OCI-LY1 (cell line): ENCODE data around the gene FATE1.

ENCODE experiments used
- H2AFZ ChIP-seq: fragments of 200-600 bp; sonication (generic), shearing (Covaris generic); 2 replicates; pipeline ENCODE4 v1.6.0; 2014; ENCODE audit warnings: antibody characterized with exemption, mild to moderate bottlenecking, low read length
- H3F3A ChIP-seq: fragments of 200-600 bp; sonication (generic), shearing (Covaris generic); 2 replicates; pipeline ENCODE4 v1.6.0; 2014; ENCODE audit warnings: mild to moderate bottlenecking, antibody characterized with exemption, low read length, moderate library complexity; ENCODE audit not compliant: insufficient read depth
- H3K27ac ChIP-seq: fragments of 200-600 bp; sonication (generic); 2 replicates; pipeline ENCODE4 v1.5.1; 2014; ENCODE audit warnings: low read length, mixed run types, mild to moderate bottlenecking, low read depth; ENCODE audit not compliant: poor library complexity, severe bottlenecking
- H3K27me3 ChIP-seq: fragments of 200-600 bp; sonication (generic); 2 replicates; pipeline ENCODE4 v1.6.0; 2014; ENCODE audit warnings: antibody characterized with exemption, mild to moderate bottlenecking, low read length, moderate library complexity; ENCODE audit not compliant: insufficient read depth
- H3K36me3 ChIP-seq: fragments of 200-600 bp; sonication (generic); 2 replicates; pipeline ENCODE4 v1.6.1; 2014; ENCODE audit warnings: mild to moderate bottlenecking, antibody characterized with exemption, low read length, moderate library complexity, mixed read lengths; ENCODE audit not compliant: insufficient read depth
- H3K4me1 ChIP-seq: fragments of 200-600 bp; sonication (generic); 2 replicates; pipeline ENCODE4 v1.5.1; 2014; ENCODE audit warnings: mild to moderate bottlenecking, low read length, moderate library complexity; ENCODE audit not compliant: insufficient read depth, severe bottlenecking
- H3K4me2 ChIP-seq: fragments of 200-600 bp; sonication (generic), shearing (Covaris generic); 2 replicates; pipeline ENCODE4 v1.6.1; 2014; ENCODE audit warnings: low read length
- H3K4me3 ChIP-seq: fragments of 200-600 bp; sonication (generic); 2 replicates; pipeline ENCODE4 v1.5.1; 2014; ENCODE audit warnings: low read length, low read depth, mild to moderate bottlenecking, mixed read lengths; ENCODE audit not compliant: poor library complexity, severe bottlenecking
- H3K79me2 ChIP-seq: fragments of 200-600 bp; shearing (Covaris generic); 2 replicates; pipeline ENCODE4 v1.6.1; 2016; ENCODE audit warnings: mixed run types, low read length, mixed read lengths; ENCODE audit not compliant: insufficient read depth
- H3K9ac ChIP-seq: fragments of 200-600 bp; sonication (generic), shearing (Covaris generic); 2 replicates; pipeline ENCODE4 v1.6.1; 2014; ENCODE audit warnings: mild to moderate bottlenecking, low read length, mixed read lengths
- H3K9me2 ChIP-seq: fragments of 200-600 bp; sonication (generic), shearing (Covaris generic); 2 replicates; pipeline ENCODE4 v1.6.1; 2014; ENCODE audit warnings: low read depth, mild to moderate bottlenecking, low read length, mixed read lengths
- H3K9me3 ChIP-seq: fragments of 200-600 bp; shearing (Covaris generic); 2 replicates; pipeline ENCODE4 v1.6.1; 2014; ENCODE audit warnings: low read length, mixed read lengths
- H4K20me1 ChIP-seq: fragments of 200-600 bp; sonication (generic), shearing (Covaris generic); 2 replicates; pipeline ENCODE4 v1.6.0; 2016; ENCODE audit warnings: mild to moderate bottlenecking, low read length; ENCODE audit not compliant: insufficient read depth
- CTCF ChIP-seq: fragments of 200-600 bp; sonication (generic), shearing (Covaris generic); IDR thresholded peaks from 2 replicates; pipeline ENCODE4 v1.5.1; 2017; ENCODE audit warnings: mild to moderate bottlenecking, antibody characterized with exemption, low read length, moderate library complexity, mixed read lengths
- EZH2 ChIP-seq: fragments of 200-600 bp; sonication (generic), shearing (Covaris generic); IDR thresholded peaks from 2 replicates; pipeline ENCODE4 v1.8.0; 2017; ENCODE audit warnings: borderline replicate concordance, mixed run types, mild to moderate bottlenecking, antibody characterized with exemption, low read length, moderate library complexity, mixed read lengths

FATE1 gene

GRCh38 chrX:151742311-151742710 is 26.5 kb downstream of the FATE1 start:
- H3K27me3 ChIP-seq: no peaks in the 10 kb centered on the region
- no peaks in the 10 kb centered on the region for H3K9me3 ChIP-seq
- no peaks in the 10 kb centered on the region for H3K79me2 ChIP-seq

GRCh38 chrX:151743651-151744470 is 28.0 kb downstream of the FATE1 start:
- no peaks in the 10 kb centered on the region for H4K20me1 ChIP-seq
- no peak overlapping the region for H2AFZ ChIP-seq
- H3K27ac ChIP-seq: no peak overlapping the region
- no peaks in the 10 kb centered on the region for H3K9me2 ChIP-seq
- no peak overlapping the region for H3K4me2 ChIP-seq
- TF ChIP-seq EZH2 (no peak), CTCF (no peak)
- no peaks in the 10 kb centered on the region for H3K79me2 ChIP-seq
- no peaks in the 10 kb centered on the region for H3K9me3 ChIP-seq
- no peak overlapping the region for H3K9ac ChIP-seq
- no peaks in the 10 kb centered on the region for H3K4me1 ChIP-seq
- H3K36me3 ChIP-seq: no peaks in the 10 kb centered on the region
- H3K27me3 ChIP-seq: no peaks in the 10 kb centered on the region
- H3K4me3 ChIP-seq: no peak overlapping the region
- no peaks in the 10 kb centered on the region for H3F3A ChIP-seq

More at GRCh38 chrX:151742311-151742710, 26.5 kb downstream of the FATE1 start:
- H4K20me1 ChIP-seq: no peaks in the 10 kb centered on the region
- no peak overlapping the region for H3K27ac ChIP-seq
- no peak overlapping the region for H2AFZ ChIP-seq
- H3K4me3 ChIP-seq: no peak overlapping the region
- H3F3A ChIP-seq: no peaks in the 10 kb centered on the region
- H3K36me3 ChIP-seq: no peaks in the 10 kb centered on the region
- no peaks in the 10 kb centered on the region for H3K9me2 ChIP-seq
- TF ChIP-seq EZH2 (no peak), CTCF (no peak)
- no peak overlapping the region for H3K9ac ChIP-seq
- no peaks in the 10 kb centered on the region for H3K4me1 ChIP-seq
- no peak overlapping the region for H3K4me2 ChIP-seq

GRCh38 chrX:151745651-151746050 is 29.8 kb downstream of the FATE1 start:
- H2AFZ ChIP-seq: no peak overlapping the region
- H3F3A ChIP-seq: no peaks in the 10 kb centered on the region
- no peak overlapping the region for H3K4me2 ChIP-seq
- no peak overlapping the region for H3K4me3 ChIP-seq
- no peaks in the 10 kb centered on the region for H3K36me3 ChIP-seq
- TF ChIP-seq CTCF (no peak), EZH2 (no peak)
- H3K4me1 ChIP-seq: no peaks in the 10 kb centered on the region
- H3K79me2 ChIP-seq: no peaks in the 10 kb centered on the region
- no peaks in the 10 kb centered on the region for H4K20me1 ChIP-seq
- no peak overlapping the region for H3K27ac ChIP-seq
- H3K9me2 ChIP-seq: no peaks in the 10 kb centered on the region
- no peak overlapping the region for H3K9ac ChIP-seq
- no peaks in the 10 kb centered on the region for H3K9me3 ChIP-seq
- no peaks in the 10 kb centered on the region for H3K27me3 ChIP-seq
